ENCODE data around the gene NAALADL1. TPM values are rescaled to one million over a fixed set of nuclear protein-coding genes. Genes with fewer than 3 reads are reported as not detected.

Gene NAALADL1
- total RNA-seq, 1 experiment from 2014 or later = 0.23 TPM

GRCh38 chr11:65100674-65101350 lies 42.5 kb upstream of the NAALADL1 start:
- BruUV-seq (replicated peaks) = no TSS peak
- H3K36me3 ChIP-seq (ENCODE audit: control insufficient read depth, insufficient read depth, low read length) = no peaks in the 10 kb centered on the region
- ATAC-seq (no peak), DNase-seq (ENCODE audit: low read depth, low spot score) (no peak)
- H3K4me1 ChIP-seq (ENCODE audit: control insufficient read depth, insufficient read depth, low read length) = peaks cover 19% of the 10 kb centered on the region
- no peak overlapping the region for H3K4me3 ChIP-seq (ENCODE audit: low read depth in 2 of 2, low read length in 2 of 2)
- H3K27me3 ChIP-seq (ENCODE audit: control insufficient read depth, insufficient read depth, low read length) = no peaks in the 10 kb centered on the region
- no peak overlapping the region for H3K27ac ChIP-seq (ENCODE audit: low read length)
- in situ Hi-C loops (cut with HindIII; ENCODE audit: low pct_unique_long_range_greater_than_20kb, low sequenced_read_pairs) (no loop called here), intact Hi-C loops (cut with micrococcal nuclease; ENCODE audit: unreplicated experiment) (no loop called here)
- POLR2A ChIA-PET = interaction anchor here (0.7 kb wide), 2 partner anchors 13 to 250 kb away, joined by 7 read pairs; no protein-coding TSS in a partner anchor
- TF ChIP-seq POLR2AphosphoS5 (IDR thresholded peaks at IDR 0.05; ENCODE audit: low read depth, low read length) = no peak
- TF ChIP-seq SIN3A (IDR thresholded peaks at IDR 0.05; ENCODE audit: borderline replicate concordance, insufficient read depth, low read depth, low read length) = no peak
- no peak for TF ChIP-seq CTCF (IDR thresholded peaks at IDR 0.05)
- no peak for TF ChIP-seq TCF7L2 (IDR thresholded peaks at IDR 0.05; ENCODE audit: low read depth, low read length)
- no peak for TF ChIP-seq REST (IDR thresholded peaks at IDR 0.05; ENCODE audit: insufficient read depth in 1 of 2, low read depth in 2 of 2, low read length in 1 of 2)
- no peaks in the 10 kb centered on the region for H3K9me3 ChIP-seq (ENCODE audit: control insufficient read depth, insufficient read depth, low read depth, low read length)
- CTCF ChIA-PET = interaction anchor here (0.7 to 1.7 kb wide), 3 partner anchors 10 to 320 kb away, joined by 3 to 7 read pairs (median 6); partner anchors contain the start of gene TM7SF2

- TSS peak; percentile 50 for BruUV-seq (replicated peaks)
- in situ Hi-C loops (cut with HindIII; ENCODE audit: low pct_unique_long_range_greater_than_20kb, low sequenced_read_pairs) (no loop called here), intact Hi-C loops (cut with micrococcal nuclease; ENCODE audit: unreplicated experiment) (no loop called here)
- ChIA-PET POLR2A (no interaction called here), CTCF (no interaction called here)
- no peak for TF ChIP-seq SIN3A (IDR thresholded peaks at IDR 0.05; ENCODE audit: borderline replicate concordance, insufficient read depth, low read depth, low read length)
- no peak for TF ChIP-seq TCF7L2 (IDR thresholded peaks at IDR 0.05; ENCODE audit: low read depth, low read length)
- TF ChIP-seq POLR2AphosphoS5 (IDR thresholded peaks at IDR 0.05; ENCODE audit: low read depth, low read length) = no peak
- peak overlapping the region; percentile 80; the same call in 1 of the 2 replicates for H3K27ac ChIP-seq (ENCODE audit: low read length)
- ATAC-seq (peak; percentile 4; the same call in 1 of the 2 replicates), DNase-seq (ENCODE audit: low read depth, low spot score) (no peak)
- no peaks in the 10 kb centered on the region for H3K36me3 ChIP-seq (ENCODE audit: control insufficient read depth, insufficient read depth, low read length)
- peak overlapping the region; percentile 63 to 88 for H3K4me3 ChIP-seq (ENCODE audit: low read depth in 2 of 2, low read length in 2 of 2)
- H3K27me3 ChIP-seq (ENCODE audit: control insufficient read depth, insufficient read depth, low read length) = no peaks in the 10 kb centered on the region
- peaks cover 8% of the 10 kb centered on the region for H3K4me1 ChIP-seq (ENCODE audit: control insufficient read depth, insufficient read depth, low read length)
- no peaks in the 10 kb centered on the region for H3K9me3 ChIP-seq (ENCODE audit: control insufficient read depth, insufficient read depth, low read depth, low read length)
Observed at GRCh38 chr11:65096926-65097325, 38.6 kb upstream of the NAALADL1 start.
